ENCODE data around the gene TSC1.

DNA sequence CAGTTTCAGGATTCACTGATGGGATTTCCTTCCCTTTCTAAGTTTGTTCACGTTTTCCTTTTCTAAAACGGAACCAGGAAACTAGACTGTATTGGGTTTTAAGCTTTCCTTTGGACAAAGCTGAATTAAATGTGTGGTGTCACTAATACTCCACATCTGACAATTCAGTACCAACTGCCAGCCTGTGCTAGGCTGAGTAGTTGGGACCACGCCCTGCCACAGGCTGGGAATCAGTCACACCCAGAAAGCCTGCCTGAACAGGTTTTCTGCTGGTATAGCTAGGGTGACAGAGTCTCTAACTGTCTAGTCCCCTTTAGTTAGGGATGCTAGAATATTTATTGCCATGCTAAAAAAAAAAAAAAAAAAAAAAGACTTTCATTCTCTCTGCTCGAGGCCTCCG, 50.1 kb downstream of the TSC1 start:
- TF ChIP-seq, protein P1, sequence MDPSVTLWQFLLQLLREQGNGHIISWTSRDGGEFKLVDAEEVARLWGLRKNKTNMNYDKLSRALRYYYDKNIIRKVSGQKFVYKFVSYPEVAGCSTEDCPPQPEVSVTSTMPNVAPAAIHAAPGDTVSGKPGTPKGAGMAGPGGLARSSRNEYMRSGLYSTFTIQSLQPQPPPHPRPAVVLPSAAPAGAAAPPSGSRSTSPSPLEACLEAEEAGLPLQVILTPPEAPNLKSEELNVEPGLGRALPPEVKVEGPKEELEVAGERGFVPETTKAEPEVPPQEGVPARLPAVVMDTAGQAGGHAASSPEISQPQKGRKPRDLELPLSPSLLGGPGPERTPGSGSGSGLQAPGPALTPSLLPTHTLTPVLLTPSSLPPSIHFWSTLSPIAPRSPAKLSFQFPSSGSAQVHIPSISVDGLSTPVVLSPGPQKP (IDR thresholded peaks at IDR 0.05; ENCODE audit: low read depth, low read length): no peak
- TF ChIP-seq JUNB (IDR thresholded peaks at IDR 0.05) (no peak), HOXA7 (CRISPR knock-in tag; IDR thresholded peaks at IDR 0.05) (no peak), POLR2AphosphoS2 (conservative IDR thresholded peaks at IDR 0.05; ENCODE audit: low read length) (no peak), MYC (IDR thresholded peaks at IDR 0.05; ENCODE audit: borderline replicate concordance, low read length) (no peak), EP300 (IDR thresholded peaks at IDR 0.05) (no peak), EHF (CRISPR knock-in tag; IDR thresholded peaks at IDR 0.05) (no peak), NR3C1 (IDR thresholded peaks at IDR 0.05) (no peak), CHD2 (IDR thresholded peaks at IDR 0.05; ENCODE audit: low read length, partially characterized antibody) (no peak), FOSL2 (IDR thresholded peaks at IDR 0.05) (no peak), FOSL2 (CRISPR knock-in tag; IDR thresholded peaks at IDR 0.05) (no peak)
- TF ChIP-seq, protein P2, sequence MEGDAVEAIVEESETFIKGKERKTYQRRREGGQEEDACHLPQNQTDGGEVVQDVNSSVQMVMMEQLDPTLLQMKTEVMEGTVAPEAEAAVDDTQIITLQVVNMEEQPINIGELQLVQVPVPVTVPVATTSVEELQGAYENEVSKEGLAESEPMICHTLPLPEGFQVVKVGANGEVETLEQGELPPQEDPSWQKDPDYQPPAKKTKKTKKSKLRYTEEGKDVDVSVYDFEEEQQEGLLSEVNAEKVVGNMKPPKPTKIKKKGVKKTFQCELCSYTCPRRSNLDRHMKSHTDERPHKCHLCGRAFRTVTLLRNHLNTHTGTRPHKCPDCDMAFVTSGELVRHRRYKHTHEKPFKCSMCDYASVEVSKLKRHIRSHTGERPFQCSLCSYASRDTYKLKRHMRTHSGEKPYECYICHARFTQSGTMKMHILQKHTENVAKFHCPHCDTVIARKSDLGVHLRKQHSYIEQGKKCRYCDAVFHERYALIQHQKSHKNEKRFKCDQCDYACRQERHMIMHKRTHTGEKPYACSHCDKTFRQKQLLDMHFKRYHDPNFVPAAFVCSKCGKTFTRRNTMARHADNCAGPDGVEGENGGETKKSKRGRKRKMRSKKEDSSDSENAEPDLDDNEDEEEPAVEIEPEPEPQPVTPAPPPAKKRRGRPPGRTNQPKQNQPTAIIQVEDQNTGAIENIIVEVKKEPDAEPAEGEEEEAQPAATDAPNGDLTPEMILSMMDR (IDR thresholded peaks at IDR 0.05): no peak
